GM12878 (cell line): ENCODE results near the gene LIN54. TPM values are rescaled to one million over a fixed set of nuclear protein-coding genes. Genes with fewer than 3 reads are reported as not detected.
A peak's percentile ranks its signal among the peaks of the same experiment; 100 is the strongest.

Experiments
- BACH1 ChIP-seq: fragments of 450-650 bp; IDR thresholded peaks from 2 replicates; pipeline ENCODE4 v1.6.1; 2017; ENCODE audit warnings: mild to moderate bottlenecking, borderline replicate concordance
- BCLAF1 ChIP-seq: fragments of 450-650 bp; IDR thresholded peaks from 2 replicates; pipeline ENCODE4 v1.6.1; 2017; ENCODE audit warnings: antibody characterized with exemption, mild to moderate bottlenecking, moderate library complexity
- E4F1 ChIP-seq: fragments of 450-650 bp; IDR thresholded peaks from 2 replicates; pipeline ENCODE4 v1.6.1; 2018; ENCODE audit warnings: borderline replicate concordance, mild to moderate bottlenecking; ENCODE audit not compliant: partially characterized antibody
- EGR1 ChIP-seq, 2 experiments: IDR thresholded peaks; 1 replicate in 1 of 2; 2 replicates in 1 of 2; pipeline ENCODE4 v1.6.1; 2011 to 2012; ENCODE audit warnings: low read depth in 2 of 2, low read length in 2 of 2, borderline replicate concordance in 1 of 2, mild to moderate bottlenecking in 1 of 2, moderate library complexity in 1 of 2
- GATAD2B ChIP-seq: fragments of 450-650 bp; conservative IDR thresholded peaks from 2 replicates; pipeline ENCODE4 v1.6.1; 2017; ENCODE audit warnings: low read depth, mild to moderate bottlenecking, moderate library complexity
- HDGF ChIP-seq: fragments of 450-650 bp; IDR thresholded peaks from 2 replicates; pipeline ENCODE4 v1.6.1; 2016; ENCODE audit warnings: antibody characterized with exemption
- IRF3 ChIP-seq: fragments of 450-650 bp; IDR thresholded peaks from 2 replicates; pipeline ENCODE4 v1.6.1; 2014; ENCODE audit warnings: mild to moderate bottlenecking
- MXI1 ChIP-seq: fragments of 150-350 bp; IDR thresholded peaks from 2 replicates; pipeline ENCODE4 v1.6.1; 2011; ENCODE audit warnings: low read depth, mild to moderate bottlenecking, inconsistent platforms, low read length, improper control_type of control experiment
- PBX3 ChIP-seq: IDR thresholded peaks from 2 replicates; pipeline ENCODE4 v1.6.1; 2011; ENCODE audit warnings: mild to moderate bottlenecking, low read depth, low read length, moderate library complexity; ENCODE audit not compliant: insufficient replicate concordance
- REST ChIP-seq: IDR thresholded peaks from 2 replicates; pipeline ENCODE4 v1.6.1; 2012; ENCODE audit warnings: mild to moderate bottlenecking, low read depth, low read length
- WRNIP1 ChIP-seq: IDR thresholded peaks from 2 replicates; pipeline ENCODE4 v1.6.1; 2011; ENCODE audit warnings: low read depth, low read length, improper control_type of control experiment, borderline replicate concordance
- ZSCAN29 ChIP-seq: fragments of 450-650 bp; IDR thresholded peaks from 2 replicates; pipeline ENCODE4 v1.6.1; 2017; ENCODE audit warnings: mild to moderate bottlenecking, moderate library complexity
- polyA plus RNA-seq, 11 experiments: library from polyadenylated mRNA; depleted of rRNA in 4 of 11; unstranded in 6 of 11; stranded (reverse) in 5 of 11; fragments of >200 nt; fragmentation: Nextera tagmentation in 4 of 11; fragmentation: Illumina TruSeq in 1 of 11; extraction: Ambion mirVana in 4 of 11; extraction: Trizol in 1 of 11; gene quantifications; 1 replicate in 1 of 11; 2 replicates in 10 of 11; pipeline versions ENCODE4 v1.2.1 to v1.2.3, GENCODE V29; 2011 to 2016; ENCODE audit warnings: inconsistent platforms in 2 of 11, missing spikeins in 2 of 11, low read depth in 1 of 11
- total RNA-seq, 4 experiments: library from RNA; depleted of rRNA in 3 of 4; stranded (reverse); fragments of >200 nt in 3 of 4; fragmentation: Illumina TruSeq in 1 of 4; extraction: Trizol in 1 of 4; gene quantifications; 2 replicates each; pipeline versions ENCODE4 v1.2.1 to v1.2.3, GENCODE V29; 2013 to 2021
- TF ChIP-seq, protein P1 (sequence below): fragments of 450-650 bp; formaldehyde crosslinking; IDR thresholded peaks from 2 replicates; pipeline ENCODE4 v1.4.0; 2022; ENCODE audit warnings: mild to moderate bottlenecking, moderate library complexity

LIN54 gene
- total and polyA plus RNA-seq, 10 of the 15 experiments (the other 5 are each of a cell fraction or from before 2014, with no cell fraction given): 1.5 to 20.4 (median 12.2) TPM

DNA sequence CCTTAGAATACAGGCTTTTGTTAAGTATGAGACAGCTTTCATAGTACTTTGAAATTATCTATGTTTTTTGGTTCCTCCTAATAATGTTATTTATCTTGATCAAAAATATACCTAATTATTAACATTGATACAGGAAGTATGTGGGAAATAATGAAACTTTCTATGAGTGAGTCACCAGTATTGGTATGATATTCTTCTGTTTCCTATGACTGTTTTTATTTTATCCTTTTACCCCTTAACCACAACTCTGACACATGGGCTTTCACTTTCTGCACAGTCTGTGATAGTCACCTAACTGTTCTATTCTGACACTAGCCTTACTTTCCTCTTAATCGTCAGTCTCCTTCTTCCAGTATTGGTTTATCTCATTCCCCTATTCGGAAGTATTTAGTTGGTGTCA, 105.4 kb downstream of the LIN54 start (continued):
- no peak for TF ChIP-seq BCLAF1
- no peak for TF ChIP-seq HDGF
- peak; percentile 92 for TF ChIP-seq BACH1
- no peak for TF ChIP-seq ZSCAN29
- no peak for TF ChIP-seq PBX3
- no peak for TF ChIP-seq REST
- TF ChIP-seq EGR1 (IDR thresholded peaks at IDR 0.05; ENCODE audit: borderline replicate concordance in 1 of 2, low read depth in 2 of 2, low read length in 2 of 2): no peak
- TF ChIP-seq MXI1: no peak
- TF ChIP-seq WRNIP1: no peak
- TF ChIP-seq GATAD2B: no peak
- TF ChIP-seq IRF3: no peak
- TF ChIP-seq, protein P1, sequence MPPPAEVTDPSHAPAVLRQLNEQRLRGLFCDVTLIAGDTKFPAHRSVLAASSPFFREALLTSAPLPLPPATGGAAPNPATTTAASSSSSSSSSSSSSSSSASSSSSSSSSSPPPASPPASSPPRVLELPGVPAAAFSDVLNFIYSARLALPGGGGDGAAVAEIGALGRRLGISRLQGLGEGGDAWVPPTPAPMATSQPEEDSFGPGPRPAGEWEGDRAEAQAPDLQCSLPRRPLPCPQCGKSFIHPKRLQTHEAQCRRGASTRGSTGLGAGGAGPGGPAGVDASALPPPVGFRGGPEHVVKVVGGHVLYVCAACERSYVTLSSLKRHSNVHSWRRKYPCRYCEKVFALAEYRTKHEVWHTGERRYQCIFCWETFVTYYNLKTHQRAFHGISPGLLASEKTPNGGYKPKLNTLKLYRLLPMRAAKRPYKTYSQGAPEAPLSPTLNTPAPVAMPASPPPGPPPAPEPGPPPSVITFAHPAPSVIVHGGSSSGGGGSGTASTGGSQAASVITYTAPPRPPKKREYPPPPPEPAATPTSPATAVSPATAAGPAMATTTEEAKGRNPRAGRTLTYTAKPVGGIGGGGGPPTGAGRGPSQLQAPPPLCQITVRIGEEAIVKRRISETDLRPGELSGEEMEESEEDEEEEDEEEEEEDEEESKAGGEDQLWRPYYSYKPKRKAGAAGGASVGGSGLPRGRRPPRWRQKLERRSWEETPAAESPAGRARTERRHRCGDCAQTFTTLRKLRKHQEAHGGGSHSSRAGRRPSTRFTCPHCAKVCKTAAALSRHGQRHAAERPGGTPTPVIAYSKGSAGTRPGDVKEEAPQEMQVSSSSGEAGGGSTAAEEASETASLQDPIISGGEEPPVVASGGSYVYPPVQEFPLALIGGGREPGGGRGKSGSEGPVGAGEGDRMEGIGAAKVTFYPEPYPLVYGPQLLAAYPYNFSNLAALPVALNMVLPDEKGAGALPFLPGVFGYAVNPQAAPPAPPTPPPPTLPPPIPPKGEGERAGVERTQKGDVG (CRISPR knock-in tag): no peak
- no peak for TF ChIP-seq E4F1
